GM23338 (cell line): ENCODE measurements around the gene TNNC1. TPM values are rescaled to one million over a fixed set of nuclear protein-coding genes. Genes with fewer than 3 reads are reported as not detected.

Source experiments
- ATAC-seq: fragments of 200-7000 bp; cut with Tn5 transposase; 3 replicates; pipeline ENCODE4 v1.9.1; 2020
- DNase-seq: peaks from one replicate; pipeline ENCODE4 v3.0.0-alpha.2; 2015; ENCODE audit warnings: low spot score
- H2AFZ ChIP-seq: fragments of 200-600 bp; sonication (generic); 2 replicates; pipeline ENCODE4 v1.8.0; 2016; ENCODE audit warnings: antibody characterized with exemption, mild to moderate bottlenecking, moderate library complexity
- H3F3A ChIP-seq: fragments of 200-600 bp; sonication (generic); replicated peaks from 2 replicates; pipeline ENCODE4 v1.8.0; 2017; ENCODE audit warnings: antibody characterized with exemption, mixed run types, low read depth
- H3K27ac ChIP-seq: fragments of 200-600 bp; sonication (generic); 2 replicates; pipeline ENCODE4 v1.6.1; 2016; ENCODE audit warnings: low read depth
- H3K27me3 ChIP-seq: fragments of 200-600 bp; sonication (generic); 2 replicates; pipeline ENCODE4 v1.8.0; 2016; ENCODE audit warnings: mild to moderate bottlenecking, mixed run types, moderate library complexity; ENCODE audit not compliant: insufficient read depth
- H3K36me3 ChIP-seq: fragments of 200-600 bp; sonication (generic); 2 replicates; pipeline ENCODE4 v1.8.0; 2016; ENCODE audit warnings: mild to moderate bottlenecking; ENCODE audit not compliant: insufficient read depth
- H3K4me1 ChIP-seq: fragments of 200-600 bp; sonication (generic); 2 replicates; pipeline ENCODE4 v1.8.0; 2016; ENCODE audit warnings: mild to moderate bottlenecking, moderate library complexity; ENCODE audit not compliant: insufficient read depth
- H3K4me2 ChIP-seq: fragments of 200-600 bp; sonication (generic); 2 replicates; pipeline ENCODE4 v1.7.1; 2017; ENCODE audit warnings: mixed run types
- H3K4me3 ChIP-seq: fragments of 200-600 bp; sonication (generic); 2 replicates; pipeline ENCODE4 v1.6.1; 2016; ENCODE audit warnings: mixed run types
- H3K79me2 ChIP-seq: fragments of 200-600 bp; sonication (generic); replicated peaks from 2 replicates; pipeline ENCODE4 v1.8.0; 2017; ENCODE audit warnings: mild to moderate bottlenecking; ENCODE audit not compliant: insufficient read depth
- H3K9me2 ChIP-seq: fragments of 200-600 bp; sonication (generic); 2 replicates; pipeline ENCODE4 v1.8.0; 2017; ENCODE audit not compliant: insufficient read depth
- H4K20me1 ChIP-seq: fragments of 200-600 bp; sonication (generic); replicated peaks from 2 replicates; pipeline ENCODE4 v1.8.0; 2017; ENCODE audit warnings: mild to moderate bottlenecking; ENCODE audit not compliant: insufficient read depth
- H3K27ac Mint-ChIP-seq: 2 replicates; pipeline ENCODE4 v1.8.0; 2020; ENCODE audit warnings: inconsistent platforms, mild to moderate bottlenecking, moderate library complexity, mixed read lengths
- H3K27me3 Mint-ChIP-seq: 3 replicates; pipeline ENCODE4 v1.8.0; 2022; ENCODE audit warnings: low read depth, mild to moderate bottlenecking, moderate library complexity, mixed read lengths, inconsistent platforms; ENCODE audit not compliant: insufficient read depth, poor library complexity
- H3K36me3 Mint-ChIP-seq: 3 replicates; pipeline ENCODE4 v1.8.0; 2021; ENCODE audit warnings: low read depth, mild to moderate bottlenecking, inconsistent platforms, moderate library complexity, mixed read lengths
- H3K4me1 Mint-ChIP-seq: 3 replicates; pipeline ENCODE4 v1.8.0; 2020; ENCODE audit warnings: mild to moderate bottlenecking, inconsistent platforms, mixed read lengths
- H3K4me3 Mint-ChIP-seq: 3 replicates; pipeline ENCODE4 v1.8.0; 2021; ENCODE audit warnings: moderate library complexity, mild to moderate bottlenecking, inconsistent platforms, mixed read lengths
- H3K9me3 Mint-ChIP-seq: 3 replicates; pipeline ENCODE4 v1.8.0; 2020; ENCODE audit warnings: moderate library complexity, mild to moderate bottlenecking, inconsistent platforms, mixed read lengths
- CREB1 ChIP-seq: fragments of 250-450 bp; sonication (Bioruptor Pico); IDR thresholded peaks from 2 replicates; pipeline ENCODE4 v1.5.0; 2020; ENCODE audit warnings: low read depth, mild to moderate bottlenecking, moderate library complexity
- POLR2AphosphoS5 ChIP-seq: IDR thresholded peaks from 2 replicates; pipeline ENCODE4 v1.6.1; 2016; ENCODE audit warnings: antibody characterized with exemption, low read depth
- ZNF114 ChIP-seq: fragments of 250-450 bp; sonication (Bioruptor Pico); IDR thresholded peaks from 2 replicates; pipeline ENCODE4 v1.5.0; 2020; ENCODE audit warnings: mild to moderate bottlenecking, moderate library complexity
- polyA plus RNA-seq: library from polyadenylated mRNA; unstranded; fragments of >200 nt; fragmentation: Nextera tagmentation; extraction: Ambion mirVana; gene quantifications from 2 replicates; pipeline ENCODE4 v1.2.1, GENCODE V29; 2016
- total RNA-seq: library from RNA; depleted of rRNA; stranded (reverse); fragments of >200 nt; shearing (Covaris generic); gene quantifications from 2 replicates; pipeline ENCODE4 v1.2.3, GENCODE V29; 2014
- TF ChIP-seq, protein P1 (sequence below): IDR thresholded peaks from 2 replicates; pipeline ENCODE4 v1.6.1; 2016; ENCODE audit warnings: antibody characterized with exemption
- TF ChIP-seq, protein P2 (sequence below), 2 experiments: fragments of 200-600 bp in 1 of 2; sonication (generic) in 1 of 2; conservative IDR thresholded peaks; 2 replicates each; pipeline versions ENCODE4 v1.5.1 to v1.6.1; 2016 to 2017; ENCODE audit warnings: antibody characterized with exemption in 2 of 2, low read depth in 2 of 2, mild to moderate bottlenecking in 2 of 2, moderate library complexity in 1 of 2

Gene TNNC1
- total and polyA plus RNA-seq, 2 experiments from 2014 or later: 6.5 to 6.9 TPM

DNA sequence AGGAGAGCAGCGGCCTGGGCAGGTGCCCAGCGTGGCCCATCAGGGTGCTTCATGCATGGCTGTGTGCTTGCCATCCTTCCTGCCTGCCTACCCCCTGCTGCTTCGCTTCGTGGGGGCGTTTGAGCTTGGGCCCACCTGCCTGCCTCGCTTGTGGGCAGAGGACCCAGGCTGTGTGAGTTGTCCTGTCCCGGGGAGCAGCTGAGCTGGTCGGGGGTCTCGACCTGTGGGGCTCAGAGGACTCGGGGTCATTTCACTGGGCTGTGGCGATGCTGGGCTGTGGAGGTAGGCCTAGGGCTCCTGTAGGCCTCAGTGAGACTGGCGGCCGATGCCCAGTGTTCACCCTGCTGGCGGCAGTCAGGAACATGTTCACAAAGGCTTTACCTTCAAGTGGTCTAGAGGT is 29.2 kb upstream of the TNNC1 start:
- Mint-ChIP-seq H3K36me3 (peaks cover 67% of the 10 kb centered on the region), H3K27ac (peak overlapping the region; percentile 69; the same call in 1 of the 2 replicates)
- H3K36me3 ChIP-seq: peaks cover 16% of the 10 kb centered on the region; the same call in 1 of the 2 replicates

DNA sequence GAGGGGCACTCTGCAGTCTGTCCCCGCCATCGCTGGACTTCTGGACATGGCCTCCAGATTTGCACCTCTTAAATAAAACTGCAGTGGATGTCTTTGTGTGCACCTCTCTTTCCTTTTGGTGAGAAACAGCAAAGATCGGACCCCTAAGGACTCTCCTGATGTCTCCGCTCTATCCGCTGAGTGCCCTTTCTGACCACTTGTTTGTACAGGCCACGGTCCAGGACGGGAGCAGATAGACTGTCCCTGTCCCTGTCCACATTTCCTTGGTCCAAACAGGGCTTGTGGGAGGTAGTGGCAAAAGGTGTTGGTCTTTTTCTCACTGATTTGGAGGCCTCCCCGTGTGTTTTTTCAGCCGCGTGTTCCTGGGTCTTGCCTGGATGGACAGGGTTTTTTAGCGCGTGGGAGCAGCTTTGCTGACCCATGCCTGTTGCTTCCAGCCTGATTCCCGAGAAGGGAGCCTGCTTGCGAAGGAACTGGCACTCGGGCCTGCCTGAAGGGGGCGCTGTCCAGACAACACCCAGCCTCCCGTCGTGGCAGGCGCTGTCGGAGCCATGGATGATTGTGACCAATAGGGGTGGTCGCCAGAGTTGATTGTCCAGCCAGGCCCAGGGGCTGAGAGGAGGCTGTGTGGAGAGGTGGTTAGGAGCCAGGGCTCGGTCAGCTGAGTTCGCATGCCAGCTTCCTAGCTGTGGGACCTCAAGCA is 28.1 kb upstream of the TNNC1 start:
- no peak overlapping the region for H3K4me3 ChIP-seq
- Mint-ChIP-seq H3K27me3 (peaks cover 8% of the 10 kb centered on the region), H3K9me3 (no peaks in the 10 kb centered on the region; the same call in 2 of the 3 replicates), H3K27ac (no peak overlapping the region; the same call in 1 of the 2 replicates), H3K4me3 (no peak overlapping the region), H3K36me3 (peaks cover 69% of the 10 kb centered on the region), H3K4me1 (no peaks in the 10 kb centered on the region; the same call in 2 of the 3 replicates)
- H3K36me3 ChIP-seq: peaks cover 21% of the 10 kb centered on the region
- TF ChIP-seq, protein P1, sequence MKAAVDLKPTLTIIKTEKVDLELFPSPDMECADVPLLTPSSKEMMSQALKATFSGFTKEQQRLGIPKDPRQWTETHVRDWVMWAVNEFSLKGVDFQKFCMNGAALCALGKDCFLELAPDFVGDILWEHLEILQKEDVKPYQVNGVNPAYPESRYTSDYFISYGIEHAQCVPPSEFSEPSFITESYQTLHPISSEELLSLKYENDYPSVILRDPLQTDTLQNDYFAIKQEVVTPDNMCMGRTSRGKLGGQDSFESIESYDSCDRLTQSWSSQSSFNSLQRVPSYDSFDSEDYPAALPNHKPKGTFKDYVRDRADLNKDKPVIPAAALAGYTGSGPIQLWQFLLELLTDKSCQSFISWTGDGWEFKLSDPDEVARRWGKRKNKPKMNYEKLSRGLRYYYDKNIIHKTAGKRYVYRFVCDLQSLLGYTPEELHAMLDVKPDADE: no peak
- TF ChIP-seq, protein P2, sequence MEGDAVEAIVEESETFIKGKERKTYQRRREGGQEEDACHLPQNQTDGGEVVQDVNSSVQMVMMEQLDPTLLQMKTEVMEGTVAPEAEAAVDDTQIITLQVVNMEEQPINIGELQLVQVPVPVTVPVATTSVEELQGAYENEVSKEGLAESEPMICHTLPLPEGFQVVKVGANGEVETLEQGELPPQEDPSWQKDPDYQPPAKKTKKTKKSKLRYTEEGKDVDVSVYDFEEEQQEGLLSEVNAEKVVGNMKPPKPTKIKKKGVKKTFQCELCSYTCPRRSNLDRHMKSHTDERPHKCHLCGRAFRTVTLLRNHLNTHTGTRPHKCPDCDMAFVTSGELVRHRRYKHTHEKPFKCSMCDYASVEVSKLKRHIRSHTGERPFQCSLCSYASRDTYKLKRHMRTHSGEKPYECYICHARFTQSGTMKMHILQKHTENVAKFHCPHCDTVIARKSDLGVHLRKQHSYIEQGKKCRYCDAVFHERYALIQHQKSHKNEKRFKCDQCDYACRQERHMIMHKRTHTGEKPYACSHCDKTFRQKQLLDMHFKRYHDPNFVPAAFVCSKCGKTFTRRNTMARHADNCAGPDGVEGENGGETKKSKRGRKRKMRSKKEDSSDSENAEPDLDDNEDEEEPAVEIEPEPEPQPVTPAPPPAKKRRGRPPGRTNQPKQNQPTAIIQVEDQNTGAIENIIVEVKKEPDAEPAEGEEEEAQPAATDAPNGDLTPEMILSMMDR (conservative IDR thresholded peaks at IDR 0.05; ENCODE audit: low read depth in 2 of 2): peak; percentile 81 to 88
- no peak overlapping the region for H2AFZ ChIP-seq
- no peaks in the 10 kb centered on the region for H3K27me3 ChIP-seq
- H4K20me1 ChIP-seq: peaks cover 8% of the 10 kb centered on the region
- no peak overlapping the region for H3K27ac ChIP-seq
- H3K4me1 ChIP-seq: no peaks in the 10 kb centered on the region
- ATAC-seq (peak; percentile 91), DNase-seq (peak; percentile 89)
- H3K4me2 ChIP-seq: no peak overlapping the region
- 0 out of 2 replicates have a peak, but pooled peaks cover 7% of the 10 kb centered on the region for H3F3A ChIP-seq
- H3K9me2 ChIP-seq: no peaks in the 10 kb centered on the region
- no peaks in the 10 kb centered on the region; the same call in 1 of the 2 replicates for H3K79me2 ChIP-seq

More for the DNA sequence above, 29.2 kb upstream of the TNNC1 start:
- H3K27ac ChIP-seq: no peak overlapping the region
- no peak overlapping the region for H2AFZ ChIP-seq
- no peaks in the 10 kb centered on the region; the same call in 2 of the 3 replicates for H3K9me3 Mint-ChIP-seq
- peaks cover 8% of the 10 kb centered on the region for H4K20me1 ChIP-seq
- no peak overlapping the region for H3K4me3 Mint-ChIP-seq
- H3K27me3 Mint-ChIP-seq: peaks cover 8% of the 10 kb centered on the region
- H3K79me2 ChIP-seq: no peaks in the 10 kb centered on the region; the same call in 1 of the 2 replicates
- H3K9me2 ChIP-seq: no peaks in the 10 kb centered on the region
- no peaks in the 10 kb centered on the region for H3K4me1 ChIP-seq
- H3K4me3 ChIP-seq: no peak overlapping the region
- no peak for ATAC-seq
- no peak overlapping the region for H3K4me2 ChIP-seq
- no peaks in the 10 kb centered on the region for H3K27me3 ChIP-seq
- DNase-seq: no peak
- H3F3A ChIP-seq: 0 out of 2 replicates have a peak, but pooled peaks cover 5% of the 10 kb centered on the region
- TF ChIP-seq ZNF114 (CRISPR knock-in tag) (no peak), POLR2AphosphoS5 (no peak), CREB1 (CRISPR knock-in tag) (no peak)
- no peaks in the 10 kb centered on the region; the same call in 2 of the 3 replicates for H3K4me1 Mint-ChIP-seq
